ENCODE measurements around the gene TNFAIP2.
A peak's percentile ranks its signal among the peaks of the same experiment; 100 is the strongest.

The TNFAIP2 gene

DNA sequence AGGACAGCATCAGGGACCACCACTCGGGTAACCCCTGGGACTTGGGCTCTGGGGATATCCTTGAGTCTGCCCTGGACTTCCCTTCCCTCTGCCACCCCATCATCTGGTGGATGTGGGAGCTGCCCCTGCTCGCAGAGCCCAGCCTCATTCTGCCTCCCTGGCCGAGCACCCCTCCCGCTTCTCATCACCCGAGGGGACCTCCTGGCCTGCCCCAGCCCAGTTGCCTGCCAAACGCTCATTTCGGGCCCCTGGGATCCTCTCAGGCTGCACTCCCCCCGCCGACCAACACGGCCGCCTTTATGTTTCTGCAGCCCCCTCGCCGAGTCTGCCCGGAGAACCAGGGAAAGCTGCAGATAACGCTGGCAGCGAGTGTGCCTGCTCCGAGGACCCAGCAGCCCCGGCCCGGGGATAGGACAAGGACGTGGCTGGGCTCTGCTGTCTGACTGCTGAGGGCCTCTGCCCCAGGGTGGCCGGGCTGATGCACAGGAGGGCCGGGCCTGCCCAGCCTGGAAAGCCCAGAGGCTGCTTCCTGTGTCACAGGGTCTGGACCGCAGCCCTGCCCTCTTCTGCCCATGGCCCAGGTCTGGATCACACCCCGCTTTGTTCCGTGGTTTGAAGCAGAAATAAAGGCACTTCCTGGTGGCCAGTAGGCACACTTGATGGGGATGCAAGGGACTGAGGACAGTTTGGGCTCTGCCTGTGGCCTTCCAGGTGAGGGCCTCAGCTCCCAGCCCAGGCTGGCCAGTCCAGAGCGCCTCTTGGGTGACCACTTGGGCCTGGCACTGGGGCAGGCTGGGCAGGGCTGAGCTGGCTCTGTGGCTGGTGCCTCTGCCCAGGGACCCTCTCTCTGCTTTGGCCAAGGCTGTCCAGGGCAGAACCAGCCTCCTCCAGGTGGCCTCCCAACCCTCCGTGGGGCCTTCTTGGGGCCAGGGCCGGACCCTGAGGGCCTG lies 33.6 kb upstream of the TNFAIP2 start:
- DNase-seq (no peak), ATAC-seq (no peak)
- H3K4me3 Mint-ChIP-seq, result no peak overlapping the region
- peaks cover 4% of the 10 kb centered on the region for H3K4me1 Mint-ChIP-seq
- no peaks in the 10 kb centered on the region for H3K36me3 Mint-ChIP-seq (ENCODE audit: low read depth)
- H3K27me3 Mint-ChIP-seq, result peaks cover 14% of the 10 kb centered on the region
- H3K9me3 Mint-ChIP-seq, result no peaks in the 10 kb centered on the region
- H3K27ac Mint-ChIP-seq, result no peak overlapping the region

DNA sequence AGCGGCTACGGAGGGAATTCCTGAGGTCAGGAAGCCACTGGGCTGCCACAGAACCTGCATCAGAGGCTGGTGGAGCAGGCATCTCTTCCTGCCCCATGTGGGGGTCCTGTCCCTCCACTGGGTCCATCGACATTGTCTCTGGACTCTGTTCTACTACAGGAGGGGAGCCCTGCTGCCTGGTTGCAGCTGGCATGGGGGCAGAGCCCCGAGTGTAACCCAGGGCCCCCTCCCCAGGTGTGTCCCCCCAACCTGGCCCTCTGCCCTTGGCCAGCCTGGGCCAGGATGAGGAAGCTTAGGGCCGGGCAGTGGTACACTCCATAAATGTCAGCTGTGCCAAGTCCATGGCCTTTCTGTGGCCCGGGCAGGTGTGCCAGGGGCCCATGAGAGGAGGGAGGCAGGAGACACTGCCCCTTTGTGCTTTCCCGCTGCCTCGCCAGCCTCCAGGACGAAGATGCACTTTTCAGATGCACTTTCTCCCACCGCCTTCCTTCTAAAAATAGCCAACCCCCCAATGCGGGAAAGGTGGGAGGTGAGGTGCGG lies 32.7 kb upstream of the TNFAIP2 start:
- H3K4me1 Mint-ChIP-seq, result peaks cover 4% of the 10 kb centered on the region
- peak overlapping the region; percentile 45 for H3K4me3 Mint-ChIP-seq
- no peaks in the 10 kb centered on the region for H3K9me3 Mint-ChIP-seq
- H3K36me3 Mint-ChIP-seq (ENCODE audit: low read depth), result no peaks in the 10 kb centered on the region
- peaks cover 11% of the 10 kb centered on the region for H3K27me3 Mint-ChIP-seq
- no peak for ATAC-seq
- no peak overlapping the region for H3K27ac Mint-ChIP-seq
- DNase-seq, result no peak

DNA sequence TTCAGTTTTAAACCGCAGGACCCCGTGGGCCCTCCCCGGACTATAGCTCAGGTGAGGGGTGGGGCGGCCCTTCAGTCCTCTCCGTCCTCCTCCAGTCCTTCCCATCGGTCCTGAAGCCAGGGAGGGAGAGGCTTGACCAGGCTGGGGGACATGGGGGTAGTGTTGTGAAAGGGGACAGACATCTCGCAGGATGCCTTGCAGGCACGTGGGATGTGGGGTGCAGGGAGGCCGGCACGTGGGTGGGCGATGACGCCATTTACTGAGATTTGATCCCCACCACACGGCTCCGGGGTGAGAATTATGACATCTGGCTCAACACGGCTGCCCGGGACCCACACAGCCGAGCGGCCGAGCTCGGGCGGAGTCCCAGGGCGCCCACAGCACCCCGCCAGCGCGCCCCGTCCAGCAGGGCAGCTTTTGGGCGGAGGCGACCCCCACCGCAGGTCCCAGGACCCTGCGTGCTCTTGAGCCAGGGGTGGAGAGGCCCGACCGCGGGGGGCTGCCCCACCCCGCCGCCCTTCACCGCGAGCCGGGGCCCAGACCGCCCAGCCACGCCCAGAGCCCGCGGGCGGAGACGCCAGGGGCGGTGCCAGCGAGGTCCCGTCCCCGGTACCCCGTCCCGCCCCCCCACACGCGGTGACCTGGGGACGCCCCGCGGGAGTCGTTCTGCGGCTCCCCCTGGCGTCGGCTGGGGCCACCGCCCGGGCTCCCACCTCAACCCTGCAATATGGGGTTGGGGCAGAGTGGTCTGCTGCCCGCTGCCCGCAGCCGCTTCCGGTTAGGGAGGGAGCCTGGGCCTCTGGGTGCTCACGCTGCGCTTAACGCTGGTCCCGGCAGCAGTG lies 32.0 kb upstream of the TNFAIP2 start:
- Mint-ChIP-seq H3K27ac (no peak overlapping the region), H3K36me3 (ENCODE audit: low read depth) (no peaks in the 10 kb centered on the region), H3K9me3 (no peaks in the 10 kb centered on the region), H3K27me3 (peaks cover 9% of the 10 kb centered on the region), H3K4me1 (peaks cover 4% of the 10 kb centered on the region), H3K4me3 (peak overlapping the region; percentile 45)
- DNase-seq, result peak; percentile 84
- ATAC-seq, result peak; percentile 78

DNA sequence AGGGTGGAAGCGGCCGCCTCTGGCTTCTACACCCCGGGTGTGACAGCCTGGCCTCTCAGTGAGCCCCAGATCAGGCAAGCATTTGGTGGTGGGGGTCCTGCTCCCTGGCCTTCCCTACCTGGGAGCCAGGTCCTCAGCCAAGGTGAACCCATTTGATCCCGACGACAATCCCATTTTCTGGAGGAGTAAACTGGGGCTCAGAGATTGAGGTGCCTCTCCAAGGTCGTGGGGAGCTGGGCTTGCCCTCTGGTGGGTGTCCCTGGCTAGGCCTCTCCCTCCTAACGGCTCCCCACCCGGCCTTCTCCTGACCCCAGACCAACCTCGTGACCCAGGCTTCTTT lies 31.4 kb upstream of the TNFAIP2 start:
- Mint-ChIP-seq H3K4me3 (no peak overlapping the region), H3K4me1 (peaks cover 4% of the 10 kb centered on the region), H3K27ac (no peak overlapping the region), H3K27me3 (peaks cover 6% of the 10 kb centered on the region), H3K36me3 (ENCODE audit: low read depth) (no peaks in the 10 kb centered on the region), H3K9me3 (no peaks in the 10 kb centered on the region)
- DNase-seq (no peak), ATAC-seq (no peak)

DNA sequence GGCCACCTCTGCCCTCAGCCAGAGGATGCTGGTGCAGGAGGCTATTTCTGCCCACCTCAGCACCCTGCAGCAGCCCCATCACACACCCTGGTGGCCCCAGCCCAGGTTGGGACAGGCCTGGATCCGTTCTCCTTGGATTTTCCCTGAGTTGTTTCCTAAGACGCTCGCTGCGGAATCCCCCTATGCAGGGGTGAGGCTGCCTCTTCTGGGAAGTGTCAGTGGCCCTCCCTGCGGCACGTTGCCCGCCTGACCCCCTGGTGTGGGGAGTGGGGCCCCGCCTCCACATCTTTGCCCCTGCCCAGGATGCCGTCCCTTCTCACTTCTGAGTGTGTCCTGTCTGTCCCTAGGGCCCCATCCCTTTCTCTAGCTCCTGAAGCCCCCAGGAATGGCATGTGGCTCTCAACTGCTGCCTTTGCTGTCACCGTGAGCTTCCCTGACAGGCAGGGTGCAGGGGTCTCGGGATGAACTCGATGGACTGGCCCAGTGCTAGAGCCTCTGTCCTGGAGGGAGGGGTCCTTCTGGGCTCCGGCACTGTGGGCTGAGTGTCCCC lies 29.3 kb upstream of the TNFAIP2 start:
- no peaks in the 10 kb centered on the region for H3K36me3 Mint-ChIP-seq (ENCODE audit: low read depth)
- DNase-seq, result no peak
- peaks cover 6% of the 10 kb centered on the region for H3K27me3 Mint-ChIP-seq
- H3K9me3 Mint-ChIP-seq, result no peaks in the 10 kb centered on the region
- H3K4me3 Mint-ChIP-seq, result no peak overlapping the region
- ATAC-seq, result no peak
- peaks cover 4% of the 10 kb centered on the region for H3K4me1 Mint-ChIP-seq
- no peak overlapping the region for H3K27ac Mint-ChIP-seq

DNA sequence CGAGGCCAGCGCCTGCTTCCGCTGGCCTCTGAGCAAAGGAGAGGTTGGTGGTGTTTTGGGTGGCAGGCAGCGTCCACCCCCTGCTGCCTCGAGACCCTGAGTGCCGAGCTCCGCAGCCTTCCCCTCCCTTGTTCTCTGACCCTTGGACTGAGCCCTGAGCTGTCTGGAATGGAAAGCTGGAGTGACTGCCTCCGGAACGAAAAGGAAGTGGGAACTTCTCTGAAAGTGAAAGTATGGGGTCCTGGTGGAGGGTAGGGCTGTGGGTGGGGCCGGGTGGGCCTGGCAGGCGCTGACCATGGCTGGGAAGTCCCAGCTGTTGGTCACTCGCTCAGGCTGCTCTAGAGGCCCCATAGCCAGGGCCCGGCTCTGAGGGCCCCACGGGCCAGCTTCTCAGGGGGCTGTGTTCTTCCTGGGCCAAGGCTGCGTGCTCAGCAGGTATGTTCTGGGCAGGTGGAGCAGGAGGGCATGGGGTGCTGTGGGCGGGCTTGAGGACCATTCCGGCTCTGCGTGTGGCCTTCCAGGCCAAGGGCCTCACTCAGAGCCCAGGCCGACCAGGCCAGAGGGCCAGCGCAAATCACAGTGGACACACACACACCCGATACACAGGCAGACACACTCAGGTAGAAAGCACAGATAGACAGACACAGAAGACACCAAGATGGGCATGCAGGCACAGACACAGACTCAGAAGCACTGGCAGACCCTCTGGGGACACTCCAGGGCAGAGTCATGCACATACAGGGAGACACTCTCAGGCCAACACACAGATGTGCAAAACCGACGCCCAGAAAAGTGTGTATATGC lies 28.7 kb upstream of the TNFAIP2 start, which contains the start of gene EXOC3L4:
Gene EXOC3L4 (plus strand): TSS at position 320 of the 804 bp plus-strand sequence. CDS start 5,495 bp downstream, outside the sequence.
- H3K27ac Mint-ChIP-seq, result no peak within 1 kb of the TSS
- H3K4me3 Mint-ChIP-seq, result no peak within 1 kb of the TSS

DNA sequence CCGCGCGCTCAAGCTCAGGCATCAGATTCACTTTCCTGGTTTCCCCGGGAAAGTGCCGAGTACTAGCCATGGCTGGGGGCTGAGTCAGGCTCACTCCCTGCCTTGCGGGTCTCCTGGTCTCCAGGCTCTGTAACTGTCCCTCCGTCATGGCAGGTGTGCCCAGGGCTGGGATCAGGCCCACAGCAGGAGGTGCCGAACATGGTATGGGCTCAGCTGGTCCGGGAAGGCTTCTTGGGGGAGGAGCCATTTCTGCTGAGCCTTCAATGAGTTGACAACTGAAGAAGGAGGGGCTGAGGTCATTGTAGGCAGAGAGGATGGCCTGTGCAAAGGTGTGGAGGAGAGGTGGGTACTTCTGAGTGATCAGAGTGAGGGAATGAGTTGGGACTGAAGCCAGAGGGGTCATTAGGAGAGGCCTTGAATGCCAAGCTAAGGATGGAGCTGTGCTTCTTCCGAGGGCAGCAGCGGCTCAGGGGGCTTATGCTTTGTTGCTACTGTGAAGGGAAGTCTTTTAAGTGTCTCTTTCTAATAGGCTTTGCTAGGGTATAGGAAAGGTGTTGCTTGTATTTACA lies 28.0 kb upstream of the TNFAIP2 start:
- DNase-seq (no peak), ATAC-seq (no peak)
- H3K9me3 Mint-ChIP-seq, result no peaks in the 10 kb centered on the region
- H3K4me3 Mint-ChIP-seq, result no peak overlapping the region
- H3K4me1 Mint-ChIP-seq, result peaks cover 4% of the 10 kb centered on the region
- H3K36me3 Mint-ChIP-seq (ENCODE audit: low read depth), result no peaks in the 10 kb centered on the region
- no peak overlapping the region for H3K27ac Mint-ChIP-seq
- peaks cover 6% of the 10 kb centered on the region for H3K27me3 Mint-ChIP-seq

More for the DNA sequence above, 28.7 kb upstream of the TNFAIP2 start, which contains the start of gene EXOC3L4:
- no peak for DNase-seq
- Mint-ChIP-seq H3K4me1 (peaks cover 4% of the 10 kb centered on the region), H3K36me3 (ENCODE audit: low read depth) (no peaks in the 10 kb centered on the region), H3K9me3 (no peaks in the 10 kb centered on the region), H3K27me3 (peaks cover 6% of the 10 kb centered on the region)
- ATAC-seq, result no peak

DNA sequence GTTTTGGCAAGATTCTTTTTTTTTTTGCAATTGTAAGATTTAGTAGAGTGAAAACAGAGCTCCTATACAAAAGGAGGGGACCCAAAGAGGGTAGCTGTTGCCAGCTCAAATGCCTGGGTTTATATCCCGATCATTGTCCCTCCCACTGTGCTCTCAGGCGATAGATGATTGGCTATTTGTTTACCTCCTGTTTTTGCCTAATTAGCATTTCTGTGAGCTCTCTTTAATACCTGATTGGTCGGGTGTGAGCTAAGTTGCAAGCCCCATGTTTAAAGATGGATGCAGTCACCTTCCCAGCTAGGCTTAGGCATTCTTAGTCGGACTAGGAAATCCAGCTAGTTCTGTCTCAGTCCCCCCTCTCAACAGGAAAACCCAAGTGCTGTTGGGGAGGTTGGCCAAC lies 26.9 kb upstream of the TNFAIP2 start:
- Mint-ChIP-seq H3K27me3 (peaks cover 11% of the 10 kb centered on the region), H3K36me3 (ENCODE audit: low read depth) (no peaks in the 10 kb centered on the region), H3K4me1 (no peaks in the 10 kb centered on the region), H3K4me3 (no peak overlapping the region), H3K9me3 (no peaks in the 10 kb centered on the region), H3K27ac (no peak overlapping the region)
- ATAC-seq (no peak), DNase-seq (no peak)

DNA sequence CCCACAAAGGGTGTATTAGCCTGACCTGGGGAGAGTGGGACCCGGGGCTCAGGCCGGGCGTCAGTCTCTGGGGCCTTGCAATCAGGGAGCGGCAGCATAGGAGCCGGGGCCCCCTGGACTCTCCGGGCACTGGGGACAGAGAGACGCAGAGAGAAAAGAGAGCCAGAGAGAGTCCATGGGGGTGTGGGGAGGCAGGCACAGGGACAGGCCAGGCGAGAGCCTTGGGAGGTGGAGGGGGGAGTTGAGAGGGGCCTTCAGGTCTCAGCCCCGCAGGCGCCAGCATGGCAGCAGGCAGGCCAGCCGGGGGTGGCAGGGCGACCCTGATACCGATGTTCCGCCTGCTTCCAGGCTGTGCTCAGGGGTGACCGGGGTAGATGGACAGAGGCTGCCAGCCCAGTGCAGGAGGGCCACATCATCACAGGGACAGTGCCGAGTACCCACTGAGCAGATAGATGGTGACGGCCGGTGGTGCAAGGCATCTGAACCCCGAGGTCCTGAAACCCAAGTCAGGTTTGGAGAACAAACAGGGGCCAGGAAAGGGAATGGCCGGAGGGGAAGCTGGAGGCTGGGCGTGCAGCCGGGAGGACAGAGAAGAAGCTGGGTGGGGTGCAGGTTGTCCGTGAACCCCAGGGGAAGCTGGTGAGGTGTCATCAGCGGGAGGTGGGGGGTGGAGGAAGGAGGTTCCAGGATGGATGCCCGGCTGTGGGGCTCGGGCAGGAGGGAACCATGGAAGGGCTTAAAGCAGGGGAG lies 25.8 kb upstream of the TNFAIP2 start:
- no peaks in the 10 kb centered on the region for H3K9me3 Mint-ChIP-seq
- H3K36me3 Mint-ChIP-seq (ENCODE audit: low read depth), result no peaks in the 10 kb centered on the region
- no peak overlapping the region for H3K4me3 Mint-ChIP-seq
- no peak overlapping the region for H3K27ac Mint-ChIP-seq
- no peaks in the 10 kb centered on the region for H3K4me1 Mint-ChIP-seq
- DNase-seq (no peak), ATAC-seq (no peak)
- peaks cover 14% of the 10 kb centered on the region for H3K27me3 Mint-ChIP-seq

DNA sequence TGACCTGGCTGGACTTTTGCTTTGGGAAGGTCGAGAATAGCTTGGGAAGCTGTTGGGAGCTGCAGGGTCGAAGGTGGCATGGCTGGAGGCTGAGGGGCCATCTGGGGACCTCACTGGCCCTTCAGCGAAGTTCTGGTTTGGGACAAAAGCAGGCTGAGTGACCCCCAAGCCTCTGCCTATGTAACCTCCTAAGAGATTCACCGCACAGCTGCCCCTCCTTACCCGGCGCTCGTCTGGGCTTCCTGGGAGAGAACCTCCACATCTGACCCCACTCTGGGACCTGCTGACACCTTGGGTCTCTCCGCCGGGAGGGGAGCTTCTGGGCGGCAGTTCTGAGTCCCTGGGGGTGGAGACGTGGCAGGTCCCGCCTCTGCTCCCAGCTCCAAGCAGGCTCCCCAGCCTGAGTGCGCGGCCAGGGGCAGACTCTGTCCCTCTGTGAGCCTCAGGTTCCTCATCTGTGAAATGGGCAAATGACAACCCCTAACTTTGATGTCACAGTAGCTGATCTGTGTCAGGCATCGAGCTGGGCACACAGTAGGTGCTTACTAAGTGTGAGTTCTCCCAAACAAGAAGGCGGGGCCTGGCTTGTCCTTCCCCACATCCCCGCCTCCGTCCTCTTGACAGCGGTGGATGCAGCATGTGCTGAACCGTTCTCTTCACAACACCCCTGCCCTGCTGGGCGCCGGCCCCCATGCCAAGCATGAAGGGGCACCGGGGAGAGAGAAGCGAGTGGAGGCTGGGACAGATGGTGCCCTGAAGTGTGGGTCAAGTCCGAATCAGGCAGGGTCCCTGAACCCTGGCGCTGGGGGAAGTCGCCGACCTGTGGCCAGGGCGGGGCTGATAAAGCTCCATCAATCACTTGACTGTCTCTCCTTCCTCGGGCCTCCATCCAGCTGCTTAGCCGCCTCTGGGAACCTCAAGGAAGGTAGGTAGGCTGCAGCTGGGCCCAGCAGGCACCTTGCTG lies 25.0 kb upstream of the TNFAIP2 start:
- Mint-ChIP-seq H3K27me3 (peaks cover 19% of the 10 kb centered on the region), H3K4me1 (no peaks in the 10 kb centered on the region), H3K4me3 (no peak overlapping the region), H3K9me3 (no peaks in the 10 kb centered on the region), H3K36me3 (ENCODE audit: low read depth) (no peaks in the 10 kb centered on the region), H3K27ac (no peak overlapping the region)
- no peak for ATAC-seq
- no peak for DNase-seq

DNA sequence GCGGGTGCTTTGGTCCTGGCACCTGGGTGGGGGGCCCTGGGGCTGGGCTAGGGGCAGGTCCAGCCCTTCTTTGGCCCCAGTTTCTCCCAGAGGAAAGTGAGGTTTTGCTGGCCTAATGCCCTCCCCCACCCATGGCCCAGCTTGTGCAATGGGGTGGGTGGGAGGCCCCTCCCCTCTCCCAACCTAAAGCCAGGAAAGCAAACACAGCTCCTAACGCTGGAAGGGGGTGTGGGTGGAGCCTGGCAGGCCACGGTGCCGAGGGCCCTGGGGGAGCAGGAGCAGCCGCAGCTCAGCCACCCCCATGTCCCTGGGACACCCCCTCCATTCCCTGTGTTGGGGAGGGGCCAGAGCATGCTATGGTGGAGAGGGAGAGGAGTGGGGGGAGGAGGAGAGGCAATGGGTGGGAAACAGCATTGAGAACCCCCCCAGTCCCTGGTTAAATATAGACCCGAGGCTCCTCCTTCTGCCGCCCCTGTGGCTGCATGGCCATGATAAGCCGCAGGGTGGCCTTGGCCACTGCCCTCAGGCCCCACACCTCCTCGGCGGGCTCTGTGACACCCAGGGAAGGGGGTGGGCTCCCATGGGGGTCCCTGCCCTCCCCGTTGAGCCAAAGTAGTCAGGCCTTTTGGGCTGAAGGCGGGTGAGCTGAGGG lies 24.1 kb upstream of the TNFAIP2 start:
- Mint-ChIP-seq H3K36me3 (ENCODE audit: low read depth) (no peaks in the 10 kb centered on the region), H3K27ac (no peak overlapping the region), H3K27me3 (peaks cover 24% of the 10 kb centered on the region), H3K4me1 (peaks cover 3% of the 10 kb centered on the region), H3K4me3 (no peak overlapping the region), H3K9me3 (no peaks in the 10 kb centered on the region)
- no peak for ATAC-seq
- DNase-seq, result no peak

DNA sequence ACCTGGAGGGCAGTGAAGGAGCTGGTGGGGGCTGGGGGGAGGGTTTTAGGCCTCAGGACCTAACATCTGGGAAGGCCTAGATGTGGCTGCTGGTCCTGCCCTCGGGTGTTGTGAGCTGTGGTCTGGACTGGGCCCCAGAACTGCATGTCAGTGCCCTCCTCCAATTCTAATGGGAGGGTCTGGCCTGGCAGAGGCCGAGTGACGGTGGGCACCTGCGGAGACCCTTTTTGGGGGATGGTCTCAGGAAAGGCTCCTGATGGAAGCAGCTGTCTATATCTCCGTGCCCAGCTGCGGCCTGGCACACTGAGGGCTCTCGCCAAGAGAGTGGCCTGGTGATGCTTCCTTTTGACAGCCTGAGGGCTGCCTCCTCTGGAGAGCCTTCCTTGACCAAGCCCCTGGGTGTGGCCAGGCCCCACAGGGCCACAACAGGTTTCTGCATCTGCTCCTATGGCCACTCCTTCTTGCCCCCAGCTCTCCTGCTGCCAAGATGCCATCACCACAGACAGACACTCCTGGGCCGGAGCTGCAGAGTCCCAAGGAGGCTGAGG lies 23.5 kb upstream of the TNFAIP2 start:
- Mint-ChIP-seq H3K27ac (no peak overlapping the region), H3K27me3 (peaks cover 25% of the 10 kb centered on the region), H3K9me3 (no peaks in the 10 kb centered on the region), H3K4me3 (no peak overlapping the region), H3K36me3 (ENCODE audit: low read depth) (no peaks in the 10 kb centered on the region), H3K4me1 (peaks cover 3% of the 10 kb centered on the region)
- no peak for ATAC-seq
- DNase-seq, result no peak
